ENCODE measurements around the gene DFFA. TPM values are rescaled to one million over a fixed set of nuclear protein-coding genes. Genes with fewer than 3 reads are reported as not detected.

The DFFA gene
- total and polyA plus RNA-seq, 9 of the 15 experiments (the other 6 are each of a cell fraction or from before 2014, with no cell fraction given), result 39.6 to 74.8 (median 59.2) TPM

- TF ChIP-seq MTA3 (IDR thresholded peaks at IDR 0.05; ENCODE audit: borderline replicate concordance), result peak; percentile 100
- TF ChIP-seq ELF1 (tag; IDR thresholded peaks at IDR 0.05), result no peak
- peak in 1 of 2 experiments; percentile 84; a peak in 1 of 3 replicates for TF ChIP-seq CBX3 (IDR thresholded peaks at IDR 0.05; ENCODE audit: borderline replicate concordance in 1 of 2, low read length in 2 of 2)
- TF ChIP-seq ZNF277 (CRISPR knock-in tag; IDR thresholded peaks at IDR 0.05; ENCODE audit: borderline replicate concordance), result no peak
- peak; percentile 94 for TF ChIP-seq SP1 (CRISPR knock-in tag; IDR thresholded peaks at IDR 0.05)
- no peak for TF ChIP-seq MED1 (CRISPR knock-in tag; IDR thresholded peaks at IDR 0.05; ENCODE audit: borderline replicate concordance)
- TF ChIP-seq THRA (IDR thresholded peaks at IDR 0.05), result no peak
- TF ChIP-seq JUN (IDR thresholded peaks at IDR 0.05; ENCODE audit: borderline replicate concordance, low read depth, low read length), result peak; percentile 71; the same call in 1 of the 2 replicates
- peak; percentile 89; the same call in 1 of the 2 replicates for TF ChIP-seq JUN (CRISPR knock-in tag; IDR thresholded peaks at IDR 0.05; ENCODE audit: borderline replicate concordance)
- TF ChIP-seq POLR2AphosphoS5 (IDR thresholded peaks at IDR 0.05; ENCODE audit: control insufficient read depth, insufficient read depth, low read depth, low read length), result peak; percentile 70
- TF ChIP-seq RFX1 (IDR thresholded peaks at IDR 0.05), result peak; percentile 96
- TF ChIP-seq, protein P1, sequence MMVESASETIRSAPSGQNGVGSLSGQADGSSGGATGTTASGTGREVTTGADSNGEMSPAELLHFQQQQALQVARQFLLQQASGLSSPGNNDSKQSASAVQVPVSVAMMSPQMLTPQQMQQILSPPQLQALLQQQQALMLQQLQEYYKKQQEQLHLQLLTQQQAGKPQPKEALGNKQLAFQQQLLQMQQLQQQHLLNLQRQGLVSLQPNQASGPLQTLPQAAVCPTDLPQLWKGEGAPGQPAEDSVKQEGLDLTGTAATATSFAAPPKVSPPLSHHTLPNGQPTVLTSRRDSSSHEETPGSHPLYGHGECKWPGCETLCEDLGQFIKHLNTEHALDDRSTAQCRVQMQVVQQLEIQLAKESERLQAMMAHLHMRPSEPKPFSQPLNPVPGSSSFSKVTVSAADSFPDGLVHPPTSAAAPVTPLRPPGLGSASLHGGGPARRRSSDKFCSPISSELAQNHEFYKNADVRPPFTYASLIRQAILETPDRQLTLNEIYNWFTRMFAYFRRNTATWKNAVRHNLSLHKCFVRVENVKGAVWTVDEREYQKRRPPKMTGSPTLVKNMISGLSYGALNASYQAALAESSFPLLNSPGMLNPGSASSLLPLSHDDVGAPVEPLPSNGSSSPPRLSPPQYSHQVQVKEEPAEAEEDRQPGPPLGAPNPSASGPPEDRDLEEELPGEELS (CRISPR knock-in tag; IDR thresholded peaks at IDR 0.05; ENCODE audit: borderline replicate concordance), result peak; percentile 88; the same call in 1 of the 2 replicates
- TF ChIP-seq CHAMP1 (IDR thresholded peaks at IDR 0.05), result no peak
- peak; percentile 72 to 78 for TF ChIP-seq RCOR1 (IDR thresholded peaks at IDR 0.05; ENCODE audit: borderline replicate concordance in 1 of 2, low read depth in 2 of 2, low read length in 2 of 2)
- no peak for TF ChIP-seq ATF1 (CRISPR knock-in tag; IDR thresholded peaks at IDR 0.05)
- TF ChIP-seq ATF1 (tag; IDR thresholded peaks at IDR 0.05), result peak; percentile 87
- TF ChIP-seq, protein P2, sequence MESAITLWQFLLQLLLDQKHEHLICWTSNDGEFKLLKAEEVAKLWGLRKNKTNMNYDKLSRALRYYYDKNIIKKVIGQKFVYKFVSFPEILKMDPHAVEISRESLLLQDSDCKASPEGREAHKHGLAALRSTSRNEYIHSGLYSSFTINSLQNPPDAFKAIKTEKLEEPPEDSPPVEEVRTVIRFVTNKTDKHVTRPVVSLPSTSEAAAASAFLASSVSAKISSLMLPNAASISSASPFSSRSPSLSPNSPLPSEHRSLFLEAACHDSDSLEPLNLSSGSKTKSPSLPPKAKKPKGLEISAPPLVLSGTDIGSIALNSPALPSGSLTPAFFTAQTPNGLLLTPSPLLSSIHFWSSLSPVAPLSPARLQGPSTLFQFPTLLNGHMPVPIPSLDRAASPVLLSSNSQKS (CRISPR knock-in tag; IDR thresholded peaks at IDR 0.05), result 0 out of 2 replicates have a peak, but pooled peaks have one; percentile 65
- TF ChIP-seq TBP (optimal IDR thresholded peaks at IDR 0.05; ENCODE audit: low read depth, low read length), result peak; percentile 30
- no peak for TF ChIP-seq ZFP1 (CRISPR knock-in tag; IDR thresholded peaks at IDR 0.05)
Measured at GRCh38 chr1:10430216-10431069, 41.9 kb downstream of the DFFA start, which contains the start of gene CENPS (continued).

Measured in K562 (cell line).